ENCODE data around the gene SPN. TPM values are rescaled to one million over a fixed set of nuclear protein-coding genes. Genes with fewer than 3 reads are reported as not detected.
"Not testable (repeated sequence)": the region's sequence is repeated elsewhere in the genome, so short reads cannot be mapped to it uniquely, and the experiment has no call there.

The SPN gene
- total and polyA plus RNA-seq, 2 experiments from 2014 or later = 0.03 to 0.05 TPM

- no peaks in the 10 kb centered on the region for H3K9me2 ChIP-seq (replicated peaks; ENCODE audit: insufficient read depth)
- peaks cover 75% of the 10 kb centered on the region for H4K20me1 ChIP-seq (ENCODE audit: insufficient read depth, poor library complexity, severe bottlenecking)
- peaks cover 100% of the 10 kb centered on the region for H3K79me2 ChIP-seq
- H2AFZ ChIP-seq = no peak overlapping the region
- no peak for DNase-seq (ENCODE audit: low spot score)
- no peaks in the 10 kb centered on the region for H3K27me3 ChIP-seq
- H3K4me3 ChIP-seq = no peak overlapping the region
- 50% methylated on average over 2 of the region's 2 CpGs for WGBS (ENCODE audit: low lambda C conversion rate, missing lambda C conversion rate)
- H3K36me3 ChIP-seq (replicated peaks; ENCODE audit: insufficient read depth, low read depth) = no peaks in the 10 kb centered on the region
- H3K27ac ChIP-seq = no peak overlapping the region
- H3K9me3 ChIP-seq (ENCODE audit: low read depth) = no peaks in the 10 kb centered on the region
- no peak overlapping the region for H3K4me2 ChIP-seq
- TF ChIP-seq EZH2phosphoT487 (IDR thresholded peaks at IDR 0.05; ENCODE audit: low read depth, severe bottlenecking, unreplicated experiment) (no peak), CTCF (IDR thresholded peaks at IDR 0.05; ENCODE audit: poor library complexity) (no peak), EZH2 (IDR thresholded peaks at IDR 0.05; ENCODE audit: borderline replicate concordance) (no peak)
- H3K4me1 ChIP-seq (ENCODE audit: insufficient read depth) = no peaks in the 10 kb centered on the region
These were observed 24.7 kb downstream of the SPN start for GRCh38 chr16:29687755-29688154.

DNA sequence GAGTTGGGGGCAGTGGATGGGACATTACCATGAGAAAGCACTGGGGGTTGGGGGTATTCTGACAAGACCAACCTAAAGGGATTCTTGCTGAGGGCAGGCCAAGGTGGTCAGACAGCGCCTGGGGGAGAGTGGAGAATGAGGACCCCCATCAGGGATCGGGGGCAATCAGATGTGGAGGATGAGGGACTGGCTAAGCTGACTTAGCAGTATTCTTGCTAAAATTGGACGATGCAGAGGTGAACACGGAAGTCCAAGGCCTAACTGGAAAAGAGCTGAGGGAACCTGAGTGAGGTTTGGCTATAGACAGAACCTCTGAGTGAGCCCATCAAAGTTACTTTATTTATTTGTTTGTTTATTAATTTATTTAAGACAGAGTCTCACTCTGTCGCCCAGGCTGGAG, 25.1 kb downstream of the SPN start:
- no peaks in the 10 kb centered on the region for H3K9me2 ChIP-seq (replicated peaks; ENCODE audit: insufficient read depth)
- WGBS (ENCODE audit: low lambda C conversion rate, missing lambda C conversion rate) = 92% methylated on average over 5 of the region's 5 CpGs
- H3K36me3 ChIP-seq (replicated peaks; ENCODE audit: insufficient read depth, low read depth) = no peaks in the 10 kb centered on the region
- no peaks in the 10 kb centered on the region for H3K9me3 ChIP-seq (ENCODE audit: low read depth)
- no peaks in the 10 kb centered on the region for H3K27me3 ChIP-seq
- peaks cover 76% of the 10 kb centered on the region for H4K20me1 ChIP-seq (ENCODE audit: insufficient read depth, poor library complexity, severe bottlenecking)
- TF ChIP-seq EZH2phosphoT487 (IDR thresholded peaks at IDR 0.05; ENCODE audit: low read depth, severe bottlenecking, unreplicated experiment) (no peak), CTCF (IDR thresholded peaks at IDR 0.05; ENCODE audit: poor library complexity) (no peak), EZH2 (IDR thresholded peaks at IDR 0.05; ENCODE audit: borderline replicate concordance) (no peak)
- no peak overlapping the region for H3K4me2 ChIP-seq
- DNase-seq (ENCODE audit: low spot score) = no peak
- no peak overlapping the region for H3K27ac ChIP-seq
- peaks cover 100% of the 10 kb centered on the region for H3K79me2 ChIP-seq
- H3K4me1 ChIP-seq (ENCODE audit: insufficient read depth) = no peaks in the 10 kb centered on the region
- no peak overlapping the region for H2AFZ ChIP-seq
- H3K4me3 ChIP-seq = no peak overlapping the region

DNA sequence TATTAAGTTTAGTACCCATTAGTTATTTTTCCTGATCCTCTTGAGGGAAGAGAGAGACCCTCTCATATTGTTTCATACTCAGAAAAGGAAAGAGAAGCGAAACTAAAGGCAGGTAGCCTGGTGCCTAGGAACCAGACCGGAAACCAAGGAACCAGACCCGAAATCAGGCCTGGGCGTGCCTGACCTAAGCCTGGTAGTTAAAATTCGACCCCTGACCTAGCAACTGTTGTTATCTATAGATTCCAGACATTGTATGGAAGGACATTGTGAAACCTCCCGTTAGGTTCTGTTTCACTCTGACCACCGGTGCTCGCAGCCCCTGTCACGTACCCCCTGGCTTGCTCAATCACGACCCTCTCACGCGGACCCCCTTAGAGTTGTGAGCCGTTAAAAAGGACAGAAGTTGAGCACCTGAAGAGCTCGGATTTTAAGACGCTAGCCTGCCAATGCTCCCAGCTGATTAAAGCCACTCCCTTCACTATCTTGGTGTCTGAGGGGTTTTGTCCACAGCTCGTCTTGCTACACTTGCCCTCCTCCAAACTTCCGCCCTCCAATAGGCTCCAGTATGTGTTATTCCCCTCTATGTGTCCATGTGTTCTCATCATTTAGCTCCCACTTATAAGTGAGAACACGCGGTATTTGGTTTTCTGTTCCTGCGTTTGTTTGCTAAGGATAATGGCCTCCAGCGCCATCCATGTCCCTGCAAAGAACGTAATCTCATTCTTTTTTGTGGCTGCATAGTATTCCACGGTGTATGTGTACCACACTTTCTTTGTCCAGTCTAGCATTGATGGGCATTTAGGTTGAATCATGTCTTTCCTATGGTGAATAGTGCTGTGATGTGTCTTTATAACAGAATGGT, 26.7 kb downstream of the SPN start:
- not testable (repeated sequence) for H3K27me3 ChIP-seq; H3K4me2 ChIP-seq; H3K36me3 ChIP-seq (replicated peaks; ENCODE audit: insufficient read depth, low read depth); H3K4me3 ChIP-seq; H2AFZ ChIP-seq; H3K27ac ChIP-seq; H3K9me3 ChIP-seq (ENCODE audit: low read depth); H3K4me1 ChIP-seq (ENCODE audit: insufficient read depth); H3K9me2 ChIP-seq (replicated peaks; ENCODE audit: insufficient read depth); DNase-seq (ENCODE audit: low spot score)
- Histone ChIP-seq H4K20me1 (ENCODE audit: insufficient read depth, poor library complexity, severe bottlenecking) (peaks cover 81% of the 10 kb centered on the region), H3K79me2 (peaks cover 93% of the 10 kb centered on the region)
- 85% methylated on average over 23 of the region's 23 CpGs for WGBS (ENCODE audit: low lambda C conversion rate, missing lambda C conversion rate)

- H3K27me3 ChIP-seq; H3K9me3 ChIP-seq (ENCODE audit: low read depth); H3K9me2 ChIP-seq (replicated peaks; ENCODE audit: insufficient read depth); H3K4me2 ChIP-seq; H2AFZ ChIP-seq; H3K4me1 ChIP-seq (ENCODE audit: insufficient read depth); DNase-seq (ENCODE audit: low spot score); H3K4me3 ChIP-seq; H3K36me3 ChIP-seq (replicated peaks; ENCODE audit: insufficient read depth, low read depth); H3K27ac ChIP-seq: not testable (repeated sequence)
- Histone ChIP-seq H3K79me2 (peaks cover 67% of the 10 kb centered on the region), H4K20me1 (ENCODE audit: insufficient read depth, poor library complexity, severe bottlenecking) (peaks cover 59% of the 10 kb centered on the region)
- 98% methylated on average over 26 of the region's 26 CpGs for WGBS (ENCODE audit: low lambda C conversion rate, missing lambda C conversion rate)
These were observed 29.6 kb downstream of the SPN start for GRCh38 chr16:29692606-29693005.

Data from hepatocyte (in vitro differentiated cells).